ENCODE results near the gene TLE2.

The TLE2 gene

GRCh38 chr19:3025549-3025886 lies 3.6 kb downstream of the TLE2 start:
- no peak overlapping the region for H2AFZ ChIP-seq (ENCODE audit: low read length)
- H3F3A ChIP-seq (ENCODE audit: insufficient read depth, low read length): no peaks in the 10 kb centered on the region
- no peaks in the 10 kb centered on the region for H3K4me1 ChIP-seq (ENCODE audit: low read length)
- H3K9me3 ChIP-seq (replicated peaks; ENCODE audit: insufficient read depth, low read length): no peaks in the 10 kb centered on the region
- TF ChIP-seq EZH2phosphoT487 (IDR thresholded peaks at IDR 0.05; ENCODE audit: low read length) (no peak), CTCF (IDR thresholded peaks at IDR 0.05; ENCODE audit: low read length) (no peak), EZH2 (optimal IDR thresholded peaks at IDR 0.05; ENCODE audit: low read depth, low read length) (no peak)
- no peak overlapping the region for H3K4me2 ChIP-seq (ENCODE audit: low read depth, low read length)
- no peak for DNase-seq
- H3K27me3 ChIP-seq (replicated peaks; ENCODE audit: insufficient read depth, low read length): peaks cover 92% of the 10 kb centered on the region
- no peak overlapping the region for H3K27ac ChIP-seq (ENCODE audit: low read length)
- H3K36me3 ChIP-seq (replicated peaks; ENCODE audit: insufficient read depth, low read length): no peaks in the 10 kb centered on the region
- H4K20me1 ChIP-seq (ENCODE audit: insufficient read depth, low read length): no peaks in the 10 kb centered on the region; the same call in 1 of the 2 replicates
- no peak overlapping the region for H3K4me3 ChIP-seq (ENCODE audit: low read length)
- H3K9ac ChIP-seq (ENCODE audit: low read length): no peak overlapping the region
- no peaks in the 10 kb centered on the region for H3K79me2 ChIP-seq (ENCODE audit: low read length)
- no peaks in the 10 kb centered on the region for H3K9me2 ChIP-seq (replicated peaks; ENCODE audit: insufficient read depth, low read length)

GRCh38 chr19:3024870-3025548 lies 4.1 kb downstream of the TLE2 start:
- Histone ChIP-seq H3K9ac (ENCODE audit: low read length) (no peak overlapping the region), H3K9me3 (replicated peaks; ENCODE audit: insufficient read depth, low read length) (no peaks in the 10 kb centered on the region), H3K4me1 (ENCODE audit: low read length) (no peaks in the 10 kb centered on the region), H3F3A (ENCODE audit: insufficient read depth, low read length) (no peaks in the 10 kb centered on the region), H3K79me2 (ENCODE audit: low read length) (no peaks in the 10 kb centered on the region), H2AFZ (ENCODE audit: low read length) (no peak overlapping the region), H3K4me2 (ENCODE audit: low read depth, low read length) (no peak overlapping the region), H3K27me3 (replicated peaks; ENCODE audit: insufficient read depth, low read length) (peaks cover 92% of the 10 kb centered on the region), H3K4me3 (ENCODE audit: low read length) (no peak overlapping the region), H3K36me3 (replicated peaks; ENCODE audit: insufficient read depth, low read length) (no peaks in the 10 kb centered on the region), H3K9me2 (replicated peaks; ENCODE audit: insufficient read depth, low read length) (no peaks in the 10 kb centered on the region), H3K27ac (ENCODE audit: low read length) (no peak overlapping the region), H4K20me1 (ENCODE audit: insufficient read depth, low read length) (no peaks in the 10 kb centered on the region; the same call in 1 of the 2 replicates)
- TF ChIP-seq CTCF (IDR thresholded peaks at IDR 0.05; ENCODE audit: low read length): no peak
- no peak for TF ChIP-seq EZH2 (optimal IDR thresholded peaks at IDR 0.05; ENCODE audit: low read depth, low read length)
- TF ChIP-seq EZH2phosphoT487 (IDR thresholded peaks at IDR 0.05; ENCODE audit: low read length): no peak
- no peak for DNase-seq

- H3K27ac ChIP-seq (ENCODE audit: low read length): no peak overlapping the region
- no peaks in the 10 kb centered on the region for H3K79me2 ChIP-seq (ENCODE audit: low read length)
- no peaks in the 10 kb centered on the region for H3K4me1 ChIP-seq (ENCODE audit: low read length)
- H3K36me3 ChIP-seq (replicated peaks; ENCODE audit: insufficient read depth, low read length): no peaks in the 10 kb centered on the region
- no peaks in the 10 kb centered on the region for H3F3A ChIP-seq (ENCODE audit: insufficient read depth, low read length)
- DNase-seq: no peak
- no peaks in the 10 kb centered on the region; the same call in 1 of the 2 replicates for H4K20me1 ChIP-seq (ENCODE audit: insufficient read depth, low read length)
- H3K4me3 ChIP-seq (ENCODE audit: low read length): no peak overlapping the region
- no peak overlapping the region for H3K9ac ChIP-seq (ENCODE audit: low read length)
- no peak overlapping the region for H3K4me2 ChIP-seq (ENCODE audit: low read depth, low read length)
- no peak for TF ChIP-seq EZH2phosphoT487 (IDR thresholded peaks at IDR 0.05; ENCODE audit: low read length)
- TF ChIP-seq EZH2 (optimal IDR thresholded peaks at IDR 0.05; ENCODE audit: low read depth, low read length): no peak
- no peak for TF ChIP-seq CTCF (IDR thresholded peaks at IDR 0.05; ENCODE audit: low read length)
- H3K27me3 ChIP-seq (replicated peaks; ENCODE audit: insufficient read depth, low read length): peaks cover 92% of the 10 kb centered on the region
- no peaks in the 10 kb centered on the region for H3K9me2 ChIP-seq (replicated peaks; ENCODE audit: insufficient read depth, low read length)
- H2AFZ ChIP-seq (ENCODE audit: low read length): no peak overlapping the region
- H3K9me3 ChIP-seq (replicated peaks; ENCODE audit: insufficient read depth, low read length): no peaks in the 10 kb centered on the region
Measured at GRCh38 chr19:3024509-3024869, 4.6 kb downstream of the TLE2 start.
